Activated CD4-positive, alpha-beta T cell treated with anti-CD3 and anti-CD28 coated beads, Interleukin-2, amount 50 U/mL, for 1 hour (primary cell): ENCODE data around the gene MIA3.
"Not testable (repeated sequence)": the region's sequence is repeated elsewhere in the genome, so short reads cannot be mapped to it uniquely, and the experiment has no call there.

Experiments
- DNase-seq: peaks from one replicate; pipeline ENCODE4 v3.0.0-alpha.2; 2020

The MIA3 gene

GRCh38 chr1:222618001-222618879 is at the start of gene MIA3:
Gene MIA3, plus strand, starts transcription at chr1:222618097. Its CDS starts 14 bp downstream, at chr1:222618111.
- DNase-seq = peak; percentile 34

GRCh38 chr1:222570837-222571236 is 47.1 kb upstream of the MIA3 start:
- no peak for DNase-seq

- DNase-seq = no peak
Observed at GRCh38 chr1:222579316-222579715, 38.6 kb upstream of the MIA3 start.

GRCh38 chr1:222582099-222582774 is 35.7 kb upstream of the MIA3 start:
- no peak for DNase-seq

GRCh38 chr1:222583079-222583478 is 34.8 kb upstream of the MIA3 start:
- no peak for DNase-seq

- DNase-seq = no peak
Observed at GRCh38 chr1:222586842-222587241, 31.1 kb upstream of the MIA3 start.

GRCh38 chr1:222588135-222588534 is 29.8 kb upstream of the MIA3 start:
- DNase-seq = no peak

- peak; percentile 81 for DNase-seq
Observed at GRCh38 chr1:222589462-222590302, 28.2 kb upstream of the MIA3 start, which contains the start of gene TAF1A. Gene TAF1A, minus strand, starts transcription at chr1:222589933.

GRCh38 chr1:222592171-222592570 is 25.7 kb upstream of the MIA3 start:
- DNase-seq = no peak

- DNase-seq = no peak
Observed at GRCh38 chr1:222594789-222595188, 23.1 kb upstream of the MIA3 start.

GRCh38 chr1:222596696-222597095 is 21.2 kb upstream of the MIA3 start:
- no peak for DNase-seq

GRCh38 chr1:222600281-222600680 is 17.6 kb upstream of the MIA3 start:
- no peak for DNase-seq

- DNase-seq = no peak
Observed at GRCh38 chr1:222601257-222601656, 16.6 kb upstream of the MIA3 start.

GRCh38 chr1:222606757-222607156 is 11.1 kb upstream of the MIA3 start:
- no peak for DNase-seq

- not testable (repeated sequence) for DNase-seq
Observed at GRCh38 chr1:222609111-222609510, 8.8 kb upstream of the MIA3 start.

GRCh38 chr1:222610728-222611127 is 7.2 kb upstream of the MIA3 start:
- no peak for DNase-seq

- DNase-seq = no peak
Observed at GRCh38 chr1:222613627-222614026, 4.3 kb upstream of the MIA3 start.

GRCh38 chr1:222616525-222616924 is 1.4 kb upstream of the MIA3 start:
- DNase-seq = no peak

GRCh38 chr1:222617367-222617951 is 438 bp upstream of the MIA3 start:
- DNase-seq = peak; percentile 92

- no peak for DNase-seq
Observed at GRCh38 chr1:222618880-222619596, 1.1 kb downstream of the MIA3 start.

- DNase-seq = no peak
Observed at GRCh38 chr1:222620566-222620965, 2.7 kb downstream of the MIA3 start.

GRCh38 chr1:222622765-222623164 is 4.9 kb downstream of the MIA3 start:
- no peak for DNase-seq
